HFFc6 (cell line): ENCODE measurements around the gene NOL3. TPM values are rescaled to one million over a fixed set of nuclear protein-coding genes. Genes with fewer than 3 reads are reported as not detected.

ENCODE experiments used
- DNase-seq: peaks from one replicate; pipeline ENCODE4 v3.0.0-alpha.2; 2018
- H3K27ac Mint-ChIP-seq: 2 replicates; pipeline ENCODE4 v1.8.0; 2020; ENCODE audit warnings: mild to moderate bottlenecking, mixed read lengths
- H3K27me3 Mint-ChIP-seq: 2 replicates; pipeline ENCODE4 v1.8.0; 2021; ENCODE audit warnings: mild to moderate bottlenecking, moderate library complexity, mixed read lengths; ENCODE audit not compliant: insufficient read depth
- H3K36me3 Mint-ChIP-seq: 2 replicates; pipeline ENCODE4 v1.8.0; 2021; ENCODE audit warnings: low read depth, mixed read lengths
- H3K4me1 Mint-ChIP-seq: 2 replicates; pipeline ENCODE4 v1.8.0; 2020; ENCODE audit warnings: low read depth, mixed read lengths
- H3K4me3 Mint-ChIP-seq: 2 replicates; pipeline ENCODE4 v1.8.0; 2020; ENCODE audit warnings: mild to moderate bottlenecking, moderate library complexity, mixed read lengths
- H3K9me3 Mint-ChIP-seq: 2 replicates; pipeline ENCODE4 v1.8.0; 2020; ENCODE audit warnings: mild to moderate bottlenecking, mixed read lengths
- microRNA-seq: library from miRNA; unstranded; fragments of <30 nt; microRNA quantifications from one replicate; pipeline ENCODE4, GENCODE V29; 2019
- total RNA-seq, 6 experiments: library from RNA; stranded (reverse); fragmentation: NEBNext Ultra II Directional; extraction: Animal tissue kit (Norgen Biotek cat#: 25700); gene quantifications; 2 replicates in 1 of 6; 3 replicates in 5 of 6; pipeline ENCODE4 v1.2.3, GENCODE V29; 2021
- TF ChIP-seq, protein P1 (sequence below): fragments of 200-600 bp; sonication (generic); IDR thresholded peaks from 2 replicates; pipeline ENCODE4 v1.5.0; 2021; ENCODE audit warnings: antibody characterized with exemption, mild to moderate bottlenecking

NOL3 gene
- total RNA-seq, 6 experiments from 2014 or later: 16.1 to 20.1 (median 17.7) TPM

DNA sequence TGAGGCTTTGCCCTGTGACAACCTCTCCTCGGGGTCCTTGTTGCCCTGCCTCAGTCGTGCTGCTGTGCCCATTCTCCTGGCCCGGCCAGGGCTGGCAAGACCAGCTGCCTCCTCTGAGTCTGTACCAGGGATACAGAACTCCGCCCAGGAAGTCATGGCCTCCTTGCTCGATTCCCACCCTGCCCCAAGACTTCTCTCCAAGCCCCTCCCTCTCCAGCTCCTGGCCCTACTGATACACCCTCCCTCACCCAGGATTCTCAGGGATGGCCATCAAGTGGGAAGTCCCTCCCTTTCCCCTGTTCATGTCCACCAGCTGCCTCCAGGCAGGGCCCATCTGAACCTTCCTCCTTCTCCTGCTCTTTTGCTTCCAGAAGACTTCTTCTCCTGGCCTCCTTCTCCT is 45.4 kb downstream of the NOL3 start:
- peaks cover 16% of the 10 kb centered on the region for H3K36me3 Mint-ChIP-seq
- peaks cover 5% of the 10 kb centered on the region; the same call in 1 of the 2 replicates for H3K27me3 Mint-ChIP-seq
- no peaks in the 10 kb centered on the region for H3K9me3 Mint-ChIP-seq
- no peak overlapping the region for H3K27ac Mint-ChIP-seq
- peaks cover 32% of the 10 kb centered on the region for H3K4me1 Mint-ChIP-seq
- TF ChIP-seq, protein P1, sequence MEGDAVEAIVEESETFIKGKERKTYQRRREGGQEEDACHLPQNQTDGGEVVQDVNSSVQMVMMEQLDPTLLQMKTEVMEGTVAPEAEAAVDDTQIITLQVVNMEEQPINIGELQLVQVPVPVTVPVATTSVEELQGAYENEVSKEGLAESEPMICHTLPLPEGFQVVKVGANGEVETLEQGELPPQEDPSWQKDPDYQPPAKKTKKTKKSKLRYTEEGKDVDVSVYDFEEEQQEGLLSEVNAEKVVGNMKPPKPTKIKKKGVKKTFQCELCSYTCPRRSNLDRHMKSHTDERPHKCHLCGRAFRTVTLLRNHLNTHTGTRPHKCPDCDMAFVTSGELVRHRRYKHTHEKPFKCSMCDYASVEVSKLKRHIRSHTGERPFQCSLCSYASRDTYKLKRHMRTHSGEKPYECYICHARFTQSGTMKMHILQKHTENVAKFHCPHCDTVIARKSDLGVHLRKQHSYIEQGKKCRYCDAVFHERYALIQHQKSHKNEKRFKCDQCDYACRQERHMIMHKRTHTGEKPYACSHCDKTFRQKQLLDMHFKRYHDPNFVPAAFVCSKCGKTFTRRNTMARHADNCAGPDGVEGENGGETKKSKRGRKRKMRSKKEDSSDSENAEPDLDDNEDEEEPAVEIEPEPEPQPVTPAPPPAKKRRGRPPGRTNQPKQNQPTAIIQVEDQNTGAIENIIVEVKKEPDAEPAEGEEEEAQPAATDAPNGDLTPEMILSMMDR: no peak
- no peak overlapping the region for H3K4me3 Mint-ChIP-seq
- no peak for DNase-seq

DNA sequence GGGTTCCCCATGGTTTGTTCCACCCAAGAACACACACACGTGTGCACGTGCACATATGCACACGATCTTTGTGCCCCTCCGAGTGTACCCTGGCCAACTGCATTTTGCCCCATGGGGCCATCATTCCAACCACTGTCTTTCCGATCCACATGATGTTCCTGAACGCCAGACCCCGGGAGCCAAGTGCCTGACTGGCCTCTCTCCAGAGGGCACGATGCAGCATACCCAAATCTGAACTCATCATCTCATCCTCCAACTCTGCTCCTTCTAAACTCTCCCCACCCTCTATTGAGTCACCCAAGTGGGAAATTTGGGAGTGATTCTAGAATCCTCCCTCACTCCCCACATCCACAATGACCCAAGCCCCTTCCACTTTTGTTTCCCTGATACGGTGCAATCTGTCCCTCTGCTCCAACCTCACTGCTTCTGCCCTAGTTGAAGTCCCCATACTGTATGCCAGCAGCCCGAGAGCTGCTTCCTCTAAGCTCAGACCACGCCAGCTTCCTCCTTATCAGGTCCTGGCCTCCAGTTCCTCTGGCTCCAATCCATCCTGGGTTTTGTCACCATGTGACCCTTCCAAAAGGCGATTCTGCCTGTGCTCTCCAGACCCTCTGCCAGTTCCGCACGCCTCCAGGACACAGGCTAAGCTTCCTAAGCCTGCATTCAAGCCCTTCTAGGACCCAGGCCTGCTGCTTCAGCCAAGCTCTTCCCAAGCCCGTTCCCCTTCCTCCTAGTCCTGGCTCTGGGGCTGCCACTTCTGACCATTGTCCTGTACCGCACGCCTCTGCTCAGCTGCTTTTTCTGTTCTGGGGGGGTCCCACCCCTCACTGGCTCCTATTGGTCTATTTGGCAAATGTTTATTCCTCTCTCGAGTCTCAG is 46.5 kb downstream of the NOL3 start:
- peaks cover 5% of the 10 kb centered on the region; the same call in 1 of the 2 replicates for H3K27me3 Mint-ChIP-seq
- no peak for DNase-seq
- TF ChIP-seq, protein P1: no peak
- H3K36me3 Mint-ChIP-seq: peaks cover 20% of the 10 kb centered on the region
- H3K4me1 Mint-ChIP-seq: peaks cover 32% of the 10 kb centered on the region
- no peak overlapping the region for H3K4me3 Mint-ChIP-seq
- H3K27ac Mint-ChIP-seq: peak overlapping the region; percentile 20; the same call in 1 of the 2 replicates
- H3K9me3 Mint-ChIP-seq: no peaks in the 10 kb centered on the region

DNA sequence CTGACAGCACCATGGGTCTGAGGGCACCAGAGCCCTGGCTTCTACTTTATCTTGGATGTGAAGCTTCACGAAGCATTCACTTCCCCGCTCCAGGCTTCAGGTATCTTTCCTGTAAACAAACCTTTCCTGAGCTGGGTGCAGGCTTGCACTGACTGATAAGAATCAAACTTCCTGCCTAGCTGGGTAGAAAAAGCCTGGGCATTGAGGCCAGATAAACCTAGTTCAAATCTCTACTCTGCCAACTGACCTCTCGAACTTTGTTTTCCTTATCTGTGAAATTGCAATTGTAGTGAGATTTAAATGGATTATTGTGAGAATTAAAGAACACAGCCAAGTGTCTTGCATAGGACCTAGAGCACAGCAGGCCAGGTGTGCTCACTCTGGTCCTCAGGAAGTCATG is 53.7 kb downstream of the NOL3 start:
- peaks cover 27% of the 10 kb centered on the region for H3K36me3 Mint-ChIP-seq
- H3K27ac Mint-ChIP-seq: no peak overlapping the region
- peaks cover 34% of the 10 kb centered on the region for H3K4me1 Mint-ChIP-seq
- TF ChIP-seq, protein P1: no peak
- no peak for DNase-seq
- H3K4me3 Mint-ChIP-seq: no peak overlapping the region
- H3K9me3 Mint-ChIP-seq: no peaks in the 10 kb centered on the region
- H3K27me3 Mint-ChIP-seq: peaks cover 8% of the 10 kb centered on the region

Small RNA genes within 50 kb of the gene (microRNA-seq; reads per million reads assigned to microRNA genes)
- 843 reads per million, percentile 74 among the genes with 10 or more reads in this experiment for gene MIR328

Other genes with a start within 250 kb of the NOL3 start
- gene RRAD, start 245.0 kb upstream of the NOL3 start, total RNA-seq: 1 to 10 TPM in 4 of 6 experiments, under 1 TPM in 2; 0.52 to 2.0 (median 1.5) TPM
- 100 to 1,000 TPM in 2 of 6 experiments, 10 to 100 TPM in 4; 90.9 to 108 (median 98.6) TPM for gene CIAO2B, start 236.1 kb upstream of the NOL3 start, total RNA-seq
- gene CES2, start 235.0 kb upstream of the NOL3 start, total RNA-seq: 10 to 100 TPM; 35.1 to 42.3 (median 40.2) TPM
- under 1 TPM in 5 of 6 experiments, not detected in 1; 0.06 to 0.39 (median 0.14) TPM for gene CES3, start 209.3 kb upstream of the NOL3 start, total RNA-seq
- 1 to 10 TPM; 1.7 to 3.5 (median 2.3) TPM for gene CES4A, start 181.9 kb upstream of the NOL3 start, total RNA-seq
- gene CBFB, start 141.4 kb upstream of the NOL3 start, total RNA-seq: 10 to 100 TPM; 55.2 to 84.4 (median 69.5) TPM
- gene PHAF1, start 60.6 kb upstream of the NOL3 start, total RNA-seq: 10 to 100 TPM in 5 of 6 experiments, 1 to 10 TPM in 1; 10.0 to 13.8 (median 11.8) TPM
- 10 to 100 TPM; 45.7 to 55.1 (median 50.1) TPM for gene B3GNT9, start 19.5 kb upstream of the NOL3 start, total RNA-seq
- 10 to 100 TPM; 12.8 to 16.8 (median 15.8) TPM for gene TRADD, start 10.6 kb upstream of the NOL3 start, total RNA-seq
- 10 to 100 TPM in 1 of 6 experiments, 1 to 10 TPM in 5; 7.2 to 10.8 (median 7.8) TPM for gene FBXL8, start 10.6 kb upstream of the NOL3 start, total RNA-seq
- gene HSF4, start 5.8 kb upstream of the NOL3 start, total RNA-seq: 1 to 10 TPM; 3.3 to 5.5 (median 4.6) TPM
- 10 to 100 TPM in 5 of 6 experiments, 1 to 10 TPM in 1; 9.6 to 13.8 (median 11.6) TPM for gene MATCAP1, start 13.4 kb downstream of the NOL3 start, total RNA-seq
- gene EXOC3L1, start 19.6 kb downstream of the NOL3 start, total RNA-seq: under 1 TPM in 1 of 6 experiments, not detected in 5; 0.18 TPM
- 10 to 100 TPM; 52.9 to 64.7 (median 61.0) TPM for gene E2F4, start 21.6 kb downstream of the NOL3 start, total RNA-seq
- gene ELMO3, start 28.6 kb downstream of the NOL3 start, total RNA-seq: 1 to 10 TPM in 3 of 6 experiments, under 1 TPM in 3; 0.79 to 1.3 (median 1.1) TPM
- gene TMEM208, start 56.6 kb downstream of the NOL3 start, total RNA-seq: 10 to 100 TPM; 50.9 to 67.8 (median 58.4) TPM
- gene FHOD1, start 76.9 kb downstream of the NOL3 start, total RNA-seq: 10 to 100 TPM; 46.3 to 55.9 (median 51.1) TPM
- 1 to 10 TPM; 3.3 to 4.2 (median 3.7) TPM for gene SLC9A5, start 78.4 kb downstream of the NOL3 start, total RNA-seq
- 10 to 100 TPM in 5 of 6 experiments, 1 to 10 TPM in 1; 8.6 to 14.1 (median 13.0) TPM for gene PLEKHG4, start 109.0 kb downstream of the NOL3 start, total RNA-seq
- gene KCTD19, start 156.2 kb downstream of the NOL3 start, total RNA-seq: not detected
- not detected for gene LRRC36, start 156.3 kb downstream of the NOL3 start, total RNA-seq
- gene TPPP3, start 223.0 kb downstream of the NOL3 start, total RNA-seq: under 1 TPM in 2 of 6 experiments, not detected in 4; 0.21 to 0.28 TPM
- 1 to 10 TPM; 2.1 to 5.4 (median 2.8) TPM for gene ZDHHC1, start 245.9 kb downstream of the NOL3 start, total RNA-seq